GM19193 (cell line): ENCODE results near the gene TNRC6C.

Source experiments
- POLR2A ChIP-seq: IDR thresholded peaks from 4 replicates; pipeline ENCODE4 v1.6.1; 2011; ENCODE audit not compliant: insufficient read depth, insufficient read length; ENCODE audit errors: extremely low read depth

Gene TNRC6C

GRCh38 chr17:78141437-78142118 lies 183.1 kb downstream of the TNRC6C start:
- TF ChIP-seq POLR2A: no peak

GRCh38 chr17:78142119-78142861 lies 183.8 kb downstream of the TNRC6C start:
- TF ChIP-seq POLR2A: no peak

- peak; percentile 9 for TF ChIP-seq POLR2A
Measured at GRCh38 chr17:78143214-78144146, 185.0 kb downstream of the TNRC6C start.

DNA sequence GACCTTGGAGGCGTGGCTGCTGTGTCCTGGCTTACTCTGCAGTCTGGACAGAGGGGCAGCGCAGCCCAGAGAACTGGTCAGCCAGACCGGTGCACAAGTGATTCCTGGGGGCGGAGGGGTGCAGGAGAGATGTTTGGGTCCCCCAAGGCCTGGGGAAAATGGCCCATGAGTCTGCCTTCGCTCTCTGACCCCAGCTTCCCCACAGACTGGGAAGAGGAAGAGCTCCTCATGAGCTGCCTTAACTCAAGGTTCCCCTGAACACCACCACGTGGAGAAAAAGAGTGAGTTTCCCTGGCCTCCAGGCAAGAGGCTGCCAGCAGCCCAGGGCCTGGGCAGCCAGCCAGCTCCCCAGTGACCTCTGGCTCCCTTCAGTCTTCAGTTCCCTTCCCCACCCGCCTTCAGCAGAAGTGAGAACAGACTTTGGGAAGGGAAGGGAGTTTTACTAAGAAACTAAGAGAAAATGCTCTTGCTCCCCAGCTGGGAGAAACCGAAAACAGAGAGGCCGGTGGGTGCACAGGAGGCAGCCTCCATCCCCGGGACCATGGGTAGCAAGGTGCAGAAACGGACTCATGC lies 185.7 kb downstream of the TNRC6C start:
- TF ChIP-seq POLR2A: no peak

- no peak for TF ChIP-seq POLR2A
Measured at GRCh38 chr17:78144736-78145641, 186.5 kb downstream of the TNRC6C start.

GRCh38 chr17:78146471-78146869 lies 188.0 kb downstream of the TNRC6C start:
- TF ChIP-seq POLR2A: no peak

DNA sequence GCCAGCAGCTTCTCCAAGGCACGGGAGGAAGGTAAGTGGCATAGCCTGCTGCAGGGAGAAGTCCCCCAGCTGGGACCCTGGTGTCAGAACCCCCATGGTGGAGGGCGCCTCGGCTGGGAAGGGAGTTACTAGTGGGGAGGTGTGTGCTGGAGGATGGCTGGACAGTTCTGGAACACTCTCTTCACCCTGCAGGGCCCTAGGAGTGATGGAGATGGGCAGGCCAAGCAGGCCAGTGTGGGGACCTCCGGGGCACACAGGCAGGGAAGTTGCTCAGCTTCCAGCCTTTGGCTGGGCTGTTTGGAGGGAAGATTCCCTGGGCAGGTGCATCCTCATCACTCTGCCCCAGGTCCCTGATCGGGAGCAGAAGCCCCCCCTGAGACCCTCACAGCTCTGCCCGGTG lies 188.4 kb downstream of the TNRC6C start:
- no peak for TF ChIP-seq POLR2A

DNA sequence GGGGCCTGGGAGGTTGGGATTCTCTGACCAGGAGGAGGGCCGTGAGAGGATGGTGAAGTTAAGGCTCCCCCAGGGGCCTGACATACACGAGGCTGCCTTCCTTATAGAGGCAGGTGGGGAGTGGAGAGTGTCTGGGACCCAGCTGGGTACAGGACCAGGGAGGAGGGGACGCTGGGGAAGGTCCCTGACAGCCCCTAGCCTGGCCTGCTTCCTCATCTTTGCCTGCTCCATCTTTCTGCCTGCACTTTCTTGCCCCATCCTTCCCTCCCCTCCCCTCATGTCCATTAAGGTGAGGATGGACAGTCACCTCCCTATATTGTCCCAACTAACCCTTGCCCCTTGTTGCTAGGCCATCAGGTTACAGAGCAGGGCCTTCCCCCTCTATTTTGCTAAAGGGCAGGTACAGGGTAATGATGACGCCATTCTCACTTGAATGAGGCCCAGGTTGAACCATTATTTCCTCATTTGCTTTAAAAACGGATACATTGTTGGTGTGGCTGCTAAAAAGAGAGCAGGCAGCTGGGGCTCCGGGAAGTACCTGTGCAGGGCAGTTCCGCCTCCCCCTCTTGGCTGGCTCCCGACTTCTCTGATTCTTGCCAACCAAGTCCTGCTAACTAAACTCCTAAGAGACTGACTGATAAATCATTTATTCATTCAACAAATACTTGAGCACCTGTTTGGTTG lies 189.0 kb downstream of the TNRC6C start:
- peak; percentile 23 for TF ChIP-seq POLR2A

GRCh38 chr17:78148286-78149016 lies 189.9 kb downstream of the TNRC6C start:
- no peak for TF ChIP-seq POLR2A

DNA sequence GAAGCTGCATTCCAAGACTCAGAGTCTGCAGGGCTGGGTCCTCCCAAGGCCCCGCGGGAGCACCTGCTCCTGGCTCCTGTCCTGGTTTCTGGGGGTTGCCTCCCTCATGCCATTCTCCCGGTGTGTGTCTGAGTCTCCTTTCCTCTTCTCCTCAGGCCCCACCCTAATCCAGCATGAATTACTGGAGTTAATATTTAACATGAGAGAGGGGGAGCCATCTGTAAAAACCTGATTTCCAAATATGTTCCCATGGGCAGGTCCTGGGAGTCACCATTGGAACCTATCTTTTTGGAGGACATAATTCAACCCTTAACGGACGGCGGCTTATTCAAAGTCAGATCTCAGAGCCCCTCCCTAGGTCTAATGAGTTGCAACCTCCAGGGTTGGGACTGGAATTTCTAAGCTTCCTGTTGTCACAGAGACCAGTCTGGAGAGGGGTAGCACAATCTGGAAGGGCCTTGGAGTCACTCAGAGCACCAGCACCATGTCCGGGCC lies 193.1 kb downstream of the TNRC6C start:
- TF ChIP-seq POLR2A: no peak

DNA sequence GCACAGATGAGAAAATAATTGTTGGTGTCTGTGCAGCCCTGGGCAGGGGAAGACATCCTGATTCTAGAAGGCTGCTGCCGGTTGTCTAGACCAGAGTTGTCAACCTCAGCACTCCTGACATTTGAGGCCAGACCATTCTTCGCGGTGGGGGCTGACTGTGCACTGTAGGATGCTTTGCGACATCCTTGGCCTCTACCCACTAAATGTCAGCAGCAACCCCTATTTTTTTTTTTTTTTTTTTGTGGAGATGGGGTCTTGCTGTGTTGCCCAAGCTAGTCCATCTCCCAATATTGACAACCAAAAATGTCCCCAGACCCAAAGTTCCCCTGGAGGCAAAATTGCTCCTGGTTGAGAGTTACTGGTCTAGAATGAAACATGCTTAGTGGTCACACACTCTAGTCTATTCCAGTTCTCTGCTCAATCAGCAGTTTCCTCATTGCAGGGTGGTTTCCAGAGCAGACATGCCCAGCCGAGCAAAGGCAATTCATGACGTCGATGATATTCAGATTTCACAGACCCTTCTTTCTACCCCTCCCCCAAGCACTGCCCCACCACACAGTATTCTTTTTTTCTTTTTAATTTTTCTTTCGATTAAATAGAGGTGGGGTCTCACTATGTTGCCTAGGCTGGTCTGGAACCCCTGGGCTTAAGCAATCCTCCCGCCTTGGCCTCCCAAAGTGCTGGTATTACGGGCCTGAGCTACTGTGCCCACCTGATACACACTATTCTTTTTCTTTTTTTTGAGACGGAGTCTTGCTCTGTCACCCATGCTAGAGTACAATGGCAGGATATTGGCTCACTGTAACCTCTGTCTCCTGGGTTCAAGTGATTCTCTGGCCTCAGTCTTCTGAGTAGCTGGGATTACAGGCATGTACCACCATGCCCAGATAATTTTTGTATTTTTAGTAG lies 196.7 kb downstream of the TNRC6C start:
- peak; percentile 59 for TF ChIP-seq POLR2A
